PC-9 (cell line): Measurements from ENCODE around the gene B3GNT5.

ENCODE experiments used
- CTCF ChIP-seq: fragments of 200-600 bp; sonication (generic); conservative IDR thresholded peaks from 2 replicates; pipeline ENCODE4 v1.6.1; 2017; ENCODE audit warnings: mixed run types, antibody characterized with exemption, mild to moderate bottlenecking, moderate library complexity
- EZH2 ChIP-seq: fragments of 200-600 bp; sonication (generic); IDR thresholded peaks from 2 replicates; pipeline ENCODE4 v1.8.0; 2017; ENCODE audit warnings: antibody characterized with exemption, low read depth

DNA sequence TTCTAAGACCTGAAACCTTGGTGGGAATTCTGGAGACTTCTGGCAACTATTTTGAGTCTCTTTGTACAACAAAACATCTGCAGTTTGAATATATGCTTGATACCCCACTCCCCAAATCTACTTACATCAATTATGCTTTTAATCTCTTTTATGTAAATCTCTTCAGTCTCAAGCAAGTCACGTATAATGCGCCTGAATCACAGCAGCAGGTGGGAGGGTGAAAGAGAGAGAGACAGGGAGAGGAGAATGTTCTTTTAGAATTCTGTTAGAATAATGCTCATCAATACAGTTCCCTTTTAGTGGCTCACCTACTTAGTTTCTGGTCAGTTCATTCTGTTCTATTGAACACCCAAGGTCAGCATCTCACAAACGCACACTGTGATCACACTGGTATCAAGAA is 22.2 kb upstream of the B3GNT5 start:
- TF ChIP-seq CTCF, result no peak
- no peak for TF ChIP-seq EZH2
